GM18861 (cell line): ENCODE results near the gene ADRA2C.
"Not testable (repeated sequence)": the region's sequence is repeated elsewhere in the genome, so short reads cannot be mapped to it uniquely, and the experiment has no call there.

ENCODE experiments used
- ATAC-seq: cut with Tn5 transposase; IDR thresholded peaks from one replicate; pipeline ENCODE4 v1.9.1; 2021; ENCODE audit not compliant: unreplicated experiment

The ADRA2C gene

DNA sequence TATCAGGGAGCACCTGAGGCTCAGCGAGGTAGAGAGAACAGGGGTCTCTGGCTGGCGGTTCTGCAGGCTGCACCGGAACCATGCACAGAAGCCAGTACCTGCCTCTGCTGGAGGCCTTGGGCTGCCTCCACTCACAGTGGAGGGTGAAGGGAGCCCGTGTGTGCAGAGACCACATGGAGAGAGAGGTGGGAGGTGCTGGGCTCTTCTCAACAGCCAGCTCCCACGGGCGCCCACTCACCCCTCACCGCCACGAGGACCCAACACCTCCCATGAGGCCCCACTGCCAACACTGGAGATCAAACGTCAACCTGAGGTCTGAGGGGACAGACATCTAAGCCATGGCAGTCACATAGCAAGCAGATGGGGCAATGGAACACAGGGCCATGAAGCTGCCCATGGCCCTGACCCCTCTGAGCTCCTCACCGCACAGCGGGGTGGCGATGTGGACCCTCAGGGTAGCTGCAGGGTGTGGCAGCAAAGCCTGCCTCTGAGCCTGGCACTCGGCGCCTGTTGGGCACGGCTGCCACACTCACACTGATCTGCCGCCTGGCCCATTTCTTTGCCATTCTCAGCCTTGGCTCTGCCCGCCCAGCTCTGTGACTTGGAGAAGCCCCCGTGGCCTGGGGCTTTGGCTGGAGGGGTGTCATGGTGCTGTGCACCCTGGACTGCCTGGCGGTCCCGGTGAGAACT lies 44.8 kb downstream of the ADRA2C start:
- no peak for ATAC-seq

DNA sequence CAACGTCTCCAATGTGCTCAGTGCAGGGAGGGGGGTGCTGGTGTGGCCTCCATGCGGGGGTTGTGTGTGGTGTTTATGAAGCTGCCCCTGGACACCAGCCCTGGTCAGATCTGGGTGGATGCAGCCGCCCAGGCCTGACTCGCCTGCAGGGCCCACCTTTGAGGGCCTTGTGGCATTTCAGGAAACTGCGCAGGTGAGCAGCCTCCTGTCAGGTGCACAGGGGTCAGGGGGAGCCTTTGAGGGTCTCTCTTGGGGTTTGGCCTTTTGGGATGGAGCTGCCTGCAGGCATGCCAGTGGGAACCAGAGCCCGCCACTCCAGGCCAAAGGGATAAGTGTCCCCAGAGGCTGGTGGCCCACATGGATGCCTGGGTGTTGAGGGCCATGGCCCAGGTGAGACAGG lies 45.4 kb downstream of the ADRA2C start:
- no peak for ATAC-seq

DNA sequence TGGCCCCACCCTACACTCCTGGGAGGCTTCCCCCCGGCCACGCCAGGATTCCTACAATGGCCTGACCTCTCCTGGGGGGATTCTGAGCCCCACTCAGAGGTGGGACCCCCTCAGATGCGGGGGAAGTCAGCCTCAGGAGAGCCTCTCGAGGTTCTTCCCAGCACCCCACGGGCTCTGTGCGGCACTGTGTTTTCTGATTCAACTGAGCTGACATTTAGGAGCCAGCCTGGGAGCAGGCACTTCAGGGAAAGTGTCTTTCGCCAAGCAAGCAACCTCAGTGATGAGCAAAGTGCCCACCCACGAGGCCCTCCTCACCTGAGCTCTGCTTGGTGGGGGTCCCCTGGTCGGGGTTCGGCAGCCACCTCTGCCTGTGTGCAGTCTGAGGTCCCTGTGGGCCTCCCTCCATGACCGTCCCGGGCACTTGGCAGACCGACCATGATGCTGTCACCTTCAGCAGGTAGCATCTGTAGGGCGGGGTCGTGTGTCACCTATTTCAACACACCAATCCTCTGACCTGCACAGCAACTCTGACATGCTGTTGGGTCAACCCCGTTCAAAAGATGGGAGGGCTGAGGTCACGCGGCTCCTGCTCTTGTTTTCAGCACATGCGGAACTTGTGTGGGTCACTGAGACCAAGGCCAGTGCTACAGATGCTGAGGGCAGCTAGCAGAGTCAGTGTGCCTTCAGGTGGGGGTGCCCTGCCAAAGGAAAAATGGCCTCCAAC lies 46.2 kb downstream of the ADRA2C start:
- ATAC-seq, result no peak

DNA sequence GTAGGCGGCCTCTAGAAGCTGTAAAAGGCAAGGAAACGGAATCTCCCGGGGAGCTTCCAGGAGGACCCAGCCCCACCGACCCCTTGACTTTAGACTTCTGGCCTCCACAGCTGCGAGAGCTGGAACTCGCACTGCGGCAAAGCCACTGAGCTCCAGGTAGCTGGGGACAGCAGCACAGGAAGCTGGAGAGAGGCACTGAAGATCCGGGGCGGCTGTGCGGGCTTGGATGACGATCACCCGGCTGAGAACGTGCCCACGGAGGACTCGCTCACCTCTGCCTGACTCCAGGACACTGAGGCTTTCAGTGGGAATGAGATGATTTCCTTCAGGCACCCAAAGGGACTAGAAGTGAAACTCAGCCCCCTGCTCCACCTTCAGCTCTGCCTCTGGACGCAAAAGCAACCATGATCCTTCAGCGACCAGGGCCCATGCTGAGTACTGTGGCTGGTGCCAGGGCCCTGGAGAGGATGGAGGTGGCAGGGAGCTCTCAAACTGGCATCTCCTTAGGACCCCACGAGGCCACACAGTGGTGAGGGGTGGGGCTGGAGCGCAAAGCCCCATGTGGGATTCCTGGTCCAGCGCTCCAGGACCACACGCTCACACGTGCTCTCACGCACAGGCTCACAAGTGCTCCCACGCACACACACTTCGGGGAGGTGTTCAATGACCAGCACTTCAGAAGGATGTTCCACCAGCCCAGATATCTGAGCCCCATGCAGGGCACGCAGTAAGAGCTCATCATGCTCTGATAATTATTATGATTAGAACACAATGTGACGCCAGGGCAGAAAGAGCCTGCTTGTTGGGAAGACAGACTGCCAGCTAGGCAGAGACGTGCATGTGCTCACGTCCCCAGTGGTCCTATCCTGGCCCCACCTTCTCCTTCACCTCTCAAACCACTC lies 47.2 kb downstream of the ADRA2C start:
- no peak for ATAC-seq

DNA sequence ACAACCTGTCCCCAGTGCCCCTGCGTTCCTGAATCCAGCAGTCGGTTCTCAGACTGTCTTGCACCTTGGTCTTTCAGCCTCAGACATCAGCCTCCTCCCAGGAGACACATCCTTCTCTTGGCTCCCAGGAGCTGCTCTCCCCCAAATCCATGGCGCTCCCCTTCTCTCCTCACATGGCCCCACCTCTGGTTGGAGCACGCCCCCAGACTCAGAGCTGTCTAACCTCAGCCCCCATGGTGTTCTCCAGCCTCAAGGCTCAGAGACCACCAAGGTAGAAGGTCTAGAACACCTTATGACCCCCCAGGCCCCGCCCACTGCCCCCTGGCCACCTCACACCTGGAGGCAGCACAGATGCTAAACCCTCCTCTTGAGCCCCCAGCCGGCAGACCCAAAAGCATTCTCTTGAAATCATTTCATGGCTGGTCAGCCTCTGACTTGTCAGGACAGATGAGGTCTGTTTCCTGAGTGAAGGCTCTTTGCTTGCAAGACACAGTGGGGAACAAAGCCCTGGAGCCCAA lies 47.9 kb downstream of the ADRA2C start:
- ATAC-seq, result no peak

DNA sequence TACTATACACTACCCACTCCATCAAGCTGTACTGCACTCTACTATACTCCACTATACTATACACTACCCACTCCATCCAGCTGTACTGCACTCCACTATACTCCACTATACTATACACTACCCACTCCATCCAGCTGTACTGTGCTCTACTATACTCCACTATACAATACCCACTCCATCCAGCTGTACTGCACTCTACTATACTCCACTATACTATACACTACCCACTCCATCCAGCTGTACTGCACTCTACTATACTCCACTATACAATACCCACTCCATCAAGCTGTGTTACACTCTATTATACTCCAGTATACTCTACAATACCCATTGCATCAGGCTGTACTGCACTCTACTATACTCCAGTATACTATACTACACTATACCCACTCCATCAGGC lies 48.7 kb downstream of the ADRA2C start:
- ATAC-seq, result not testable (repeated sequence)

DNA sequence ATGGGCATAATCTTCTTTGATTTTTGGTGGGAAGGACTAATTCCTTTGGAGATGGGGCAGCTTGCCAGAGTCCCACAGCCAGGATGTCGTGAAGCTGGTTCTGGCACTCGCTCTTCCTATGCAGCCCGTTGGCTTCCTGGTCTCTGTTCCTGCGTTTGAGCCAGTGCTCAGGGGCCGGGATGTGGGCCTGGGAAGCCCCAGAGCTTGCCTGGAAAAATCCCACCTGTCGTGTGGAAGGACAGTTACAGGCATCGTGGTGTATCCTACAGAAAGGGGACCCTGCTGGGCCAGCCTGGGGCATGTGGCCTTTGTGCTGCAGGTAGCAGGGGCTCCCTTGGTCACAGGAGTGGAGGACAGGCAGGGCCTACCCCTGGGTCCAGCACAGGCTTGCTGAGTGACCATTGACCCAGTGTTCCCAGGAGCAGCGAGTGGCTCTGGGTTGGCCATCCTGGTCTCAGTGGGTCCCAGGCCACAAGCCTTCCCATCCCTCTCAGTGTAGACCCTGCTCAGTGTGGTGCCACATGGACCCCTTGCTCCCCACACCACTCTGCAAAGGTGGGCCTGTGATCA lies 50.2 kb downstream of the ADRA2C start:
- no peak for ATAC-seq

DNA sequence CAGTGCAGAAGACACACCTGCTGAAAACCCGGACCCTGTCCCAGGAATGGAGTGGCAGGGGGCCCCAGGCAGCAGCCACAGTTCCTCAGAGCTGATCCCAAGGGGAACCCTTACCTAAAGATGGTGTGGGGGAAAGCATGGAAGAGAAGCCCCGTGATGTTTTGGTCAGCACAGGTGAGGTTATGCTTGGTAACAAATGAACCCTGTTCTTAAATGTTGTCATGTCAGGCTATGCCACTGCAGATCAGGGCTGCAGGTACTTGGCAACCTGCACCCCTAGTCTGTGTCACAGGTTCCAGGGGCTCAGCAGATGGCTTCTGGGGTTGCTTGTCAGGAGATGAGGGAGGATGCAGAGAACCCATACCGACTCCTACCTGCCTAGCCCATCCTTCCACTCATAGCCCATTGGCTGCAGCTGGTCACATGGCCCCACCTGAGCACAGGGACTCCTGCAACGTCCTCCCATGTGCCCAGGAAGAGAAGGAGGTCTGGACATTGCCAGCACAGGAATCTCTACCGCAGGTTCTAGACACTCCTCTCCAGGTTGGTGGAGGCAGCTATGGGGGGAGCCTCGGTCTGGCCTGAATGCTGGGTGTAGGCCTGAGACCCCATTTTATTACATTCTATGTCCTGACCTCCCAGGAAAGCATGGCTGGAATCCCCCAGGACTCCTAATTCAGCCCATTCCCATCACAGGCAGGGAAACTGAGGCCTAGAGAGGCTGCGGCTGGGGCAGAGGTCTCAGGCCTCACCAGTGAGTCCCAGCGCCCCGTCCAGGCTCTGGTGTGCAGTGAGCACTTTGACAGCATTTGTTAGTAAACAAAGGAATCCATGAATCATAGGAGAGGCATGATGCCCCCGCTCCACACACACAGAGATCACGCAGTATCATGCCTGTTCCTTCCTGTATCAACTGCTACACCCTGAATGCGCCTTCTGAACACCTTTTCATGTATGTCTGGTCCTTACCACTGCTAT lies 51.1 kb downstream of the ADRA2C start:
- ATAC-seq, result no peak
